GM18519 (cell line): Measurements from ENCODE around the gene FUT2.
"Not testable (repeated sequence)": the region's sequence is repeated elsewhere in the genome, so short reads cannot be mapped to it uniquely, and the experiment has no call there.

Source experiments
- ATAC-seq: cut with Tn5 transposase; IDR thresholded peaks from one replicate; pipeline ENCODE4 v1.9.1; 2021; ENCODE audit warnings: mild to moderate bottlenecking, moderate library complexity; ENCODE audit not compliant: unreplicated experiment, low FRiP score

The FUT2 gene

GRCh38 chr19:48695743-48696352 is at the start of gene FUT2:
TSS of gene FUT2 (plus strand) at chr19:48695971. CDS start at chr19:48702957, 6,986 bp downstream.
- ATAC-seq = no peak

GRCh38 chr19:48646001-48646721 is 49.6 kb upstream of the FUT2 start, which contains the start of gene CA11:
TSS of gene CA11 (minus strand) at chr19:48646187. CDS start at chr19:48645632, 555 bp downstream.
- ATAC-seq = no peak

- no peak for ATAC-seq
These were observed 49.0 kb upstream of the FUT2 start for GRCh38 chr19:48646722-48647216.

- ATAC-seq = no peak
These were observed 47.6 kb upstream of the FUT2 start for GRCh38 chr19:48648134-48648533.

GRCh38 chr19:48650974-48651682 is 44.6 kb upstream of the FUT2 start:
- no peak for ATAC-seq

GRCh38 chr19:48651683-48652048 is 44.1 kb upstream of the FUT2 start:
- no peak for ATAC-seq

- ATAC-seq = no peak
These were observed 41.3 kb upstream of the FUT2 start for GRCh38 chr19:48654299-48655059.

- no peak for ATAC-seq
These were observed 38.8 kb upstream of the FUT2 start for GRCh38 chr19:48656840-48657474.

- ATAC-seq = not testable (repeated sequence)
These were observed 37.9 kb upstream of the FUT2 start for GRCh38 chr19:48657828-48658227.

- ATAC-seq = no peak
These were observed 37.3 kb upstream of the FUT2 start for GRCh38 chr19:48658483-48658882.

- ATAC-seq = no peak
These were observed 36.0 kb upstream of the FUT2 start for GRCh38 chr19:48659768-48660167.

- no peak for ATAC-seq
These were observed 34.7 kb upstream of the FUT2 start for GRCh38 chr19:48660852-48661710.

GRCh38 chr19:48661711-48662090 is 34.1 kb upstream of the FUT2 start:
- no peak for ATAC-seq

- no peak for ATAC-seq
These were observed 32.1 kb upstream of the FUT2 start for GRCh38 chr19:48663667-48664066.

- ATAC-seq = no peak
These were observed 31.3 kb upstream of the FUT2 start for GRCh38 chr19:48664476-48664875.

GRCh38 chr19:48665786-48666185 is 30.0 kb upstream of the FUT2 start:
- no peak for ATAC-seq

- no peak for ATAC-seq
These were observed 27.4 kb upstream of the FUT2 start for GRCh38 chr19:48668332-48668731.

- no peak for ATAC-seq
These were observed 27.0 kb upstream of the FUT2 start for GRCh38 chr19:48668761-48669160.

- ATAC-seq = no peak
These were observed 25.7 kb upstream of the FUT2 start for GRCh38 chr19:48669903-48670668.
